WTC11 (cell line): ENCODE data around the gene CXCR5. TPM values are rescaled to one million over a fixed set of nuclear protein-coding genes. Genes with fewer than 3 reads are reported as not detected.
"Not testable (repeated sequence)": the region's sequence is repeated elsewhere in the genome, so short reads cannot be mapped to it uniquely, and the experiment has no call there.

Source experiments
- ATAC-seq: fragments of 200-7000 bp; cut with Tn5 transposase; 2 replicates; pipeline ENCODE4 v1.10.0; 2021; ENCODE audit warnings: mild to moderate bottlenecking, moderate library complexity
- CTCF ChIA-PET: fragments of 300-600 bp; sonication (Branson Sonifier 250); formaldehyde crosslinking; loops from one replicate; lab custom pipeline; 2021; ENCODE audit warnings: antibody characterized with exemption; lab: Charles Lee
- POLR2A ChIA-PET: fragments of 350-600 bp; sonication (Branson Sonifier 250); formaldehyde crosslinking; loops from one replicate; lab custom pipeline; 2021; ENCODE audit warnings: antibody characterized with exemption; lab: Charles Lee
- DNase-seq: peaks from one replicate; pipeline ENCODE4 v3.0.0; 2021; ENCODE audit warnings: low spot score
- H3K27ac Mint-ChIP-seq: 2 replicates; pipeline ENCODE4 v1.8.0; 2021; ENCODE audit warnings: mixed read lengths
- H3K27me3 Mint-ChIP-seq: 2 replicates; pipeline ENCODE4 v1.8.0; 2021; ENCODE audit warnings: low read depth, mild to moderate bottlenecking, moderate library complexity, mixed read lengths
- H3K36me3 Mint-ChIP-seq: 2 replicates; pipeline ENCODE4 v1.8.0; 2021; ENCODE audit warnings: mixed read lengths
- H3K4me1 Mint-ChIP-seq: 2 replicates; pipeline ENCODE4 v1.8.0; 2022; ENCODE audit warnings: mixed read lengths
- H3K4me3 Mint-ChIP-seq: 2 replicates; pipeline ENCODE4 v1.8.0; 2021; ENCODE audit warnings: mild to moderate bottlenecking, moderate library complexity, mixed read lengths
- H3K9me3 Mint-ChIP-seq: 2 replicates; pipeline ENCODE4 v1.8.0; 2021; ENCODE audit warnings: mixed read lengths
- ATF3 ChIP-seq: sonication (generic); formaldehyde crosslinking; conservative IDR thresholded peaks from 2 replicates; pipeline ENCODE4 v1.8.1; 2022; ENCODE audit warnings: mild to moderate bottlenecking, missing genetic modification reagents
- ATF6 ChIP-seq: sonication (generic); formaldehyde crosslinking; IDR thresholded peaks from 2 replicates; pipeline ENCODE4 v1.8.1; 2023; ENCODE audit warnings: mild to moderate bottlenecking, missing genetic modification reagents
- CBFB ChIP-seq: sonication (generic); formaldehyde crosslinking; IDR thresholded peaks from 2 replicates; pipeline ENCODE4 v1.8.1; 2022; ENCODE audit warnings: mild to moderate bottlenecking, low read depth, missing genetic modification reagents
- CDX4 ChIP-seq: fragments of 250-450 bp; sonication (Bioruptor Pico); IDR thresholded peaks from 2 replicates; pipeline ENCODE4 v1.9.0; 2021; ENCODE audit warnings: moderate library complexity, mild to moderate bottlenecking, inconsistent platforms, borderline replicate concordance
- E2F1 ChIP-seq: sonication (generic); formaldehyde crosslinking; IDR thresholded peaks from 2 replicates; pipeline ENCODE4 v1.8.0; 2022; ENCODE audit warnings: mild to moderate bottlenecking, missing genetic modification reagents
- GRHL2 ChIP-seq: fragments of 250-450 bp; sonication (Bioruptor Pico); IDR thresholded peaks from 2 replicates; pipeline ENCODE4 v1.8.0; 2022; ENCODE audit warnings: mild to moderate bottlenecking, moderate library complexity; ENCODE audit not compliant: insufficient replicate concordance, severe bottlenecking
- GTF2I ChIP-seq: fragments of 250-450 bp; sonication (Bioruptor Pico); conservative IDR thresholded peaks from 2 replicates; pipeline ENCODE4 v1.4.0; 2021; ENCODE audit warnings: mild to moderate bottlenecking
- MAX ChIP-seq: sonication (generic); formaldehyde crosslinking; IDR thresholded peaks from 2 replicates; pipeline ENCODE4 v1.8.0; 2022; ENCODE audit warnings: mild to moderate bottlenecking, missing genetic modification reagents
- NR1H2 ChIP-seq: sonication (generic); formaldehyde crosslinking; IDR thresholded peaks from 2 replicates; pipeline ENCODE4 v1.9.0; 2021; ENCODE audit warnings: mild to moderate bottlenecking, moderate library complexity, missing genetic modification reagents
- OVOL2 ChIP-seq: fragments of 250-450 bp; sonication (Bioruptor Pico); IDR thresholded peaks from 2 replicates; pipeline ENCODE4 v1.9.0; 2021; ENCODE audit warnings: mild to moderate bottlenecking, borderline replicate concordance
- PRRX2 ChIP-seq: fragments of 250-450 bp; sonication (Bioruptor Pico); IDR thresholded peaks from 2 replicates; pipeline ENCODE4 v1.8.0; 2021; ENCODE audit warnings: mild to moderate bottlenecking
- SOX15 ChIP-seq: fragments of 250-450 bp; sonication (Bioruptor Pico); IDR thresholded peaks from 2 replicates; pipeline ENCODE4 v1.9.0; 2021; ENCODE audit warnings: mild to moderate bottlenecking
- ZMAT4 ChIP-seq: fragments of 250-450 bp; sonication (Bioruptor Pico); IDR thresholded peaks from 2 replicates; pipeline ENCODE4 v1.9.0; 2021; ENCODE audit warnings: mild to moderate bottlenecking
- ZNF219 ChIP-seq: sonication (generic); formaldehyde crosslinking; IDR thresholded peaks from 2 replicates; pipeline ENCODE4 v1.8.0; 2023; ENCODE audit warnings: missing genetic modification reagents, mild to moderate bottlenecking, borderline replicate concordance
- ZNF317 ChIP-seq: sonication (generic); formaldehyde crosslinking; IDR thresholded peaks from 2 replicates; pipeline ENCODE4 v1.8.1; 2023; ENCODE audit warnings: low read depth, mild to moderate bottlenecking, moderate library complexity, missing genetic modification reagents, borderline replicate concordance
- ZNF416 ChIP-seq: fragments of 250-450 bp; sonication (Bioruptor Pico); IDR thresholded peaks from 2 replicates; pipeline ENCODE4 v1.9.0; 2021; ENCODE audit warnings: mild to moderate bottlenecking, inconsistent platforms
- ZNF512 ChIP-seq: sonication (generic); formaldehyde crosslinking; IDR thresholded peaks from 2 replicates; pipeline ENCODE4 v1.8.1; 2022; ENCODE audit warnings: missing genetic modification reagents, borderline replicate concordance
- total RNA-seq: library from RNA; stranded (reverse); gene quantifications from 3 replicates; pipeline ENCODE4 v1.2.3, GENCODE V29; 2021
- TF ChIP-seq, protein P1 (sequence below): sonication (generic); formaldehyde crosslinking; IDR thresholded peaks from 2 replicates; pipeline ENCODE4 v1.8.1; 2023; ENCODE audit warnings: mild to moderate bottlenecking, moderate library complexity, missing genetic modification reagents
- TF ChIP-seq, protein P2 (sequence below): sonication (generic); formaldehyde crosslinking; IDR thresholded peaks from 2 replicates; pipeline ENCODE4 v1.8.1; 2023; ENCODE audit warnings: mild to moderate bottlenecking, missing genetic modification reagents

CXCR5 gene
- total RNA-seq, 1 experiment from 2014 or later = 0.07 TPM

- TF ChIP-seq CDX4 (no peak), ATF6 (CRISPR knock-in tag) (no peak), NR1H2 (CRISPR knock-in tag) (no peak)
These were observed 41.3 kb upstream of the CXCR5 start (continued) for GRCh38 chr11:118842369-118842768.

- H3K27ac Mint-ChIP-seq = not testable (repeated sequence)
These were observed 40.8 kb upstream of the CXCR5 start for GRCh38 chr11:118842843-118843242.

GRCh38 chr11:118843565-118843964 is 40.1 kb upstream of the CXCR5 start:
- DNase-seq (no peak), ATAC-seq (no peak)
- CTCF ChIA-PET = no interaction called here
- H3K27ac Mint-ChIP-seq = no peak overlapping the region
- TF ChIP-seq, protein P1, sequence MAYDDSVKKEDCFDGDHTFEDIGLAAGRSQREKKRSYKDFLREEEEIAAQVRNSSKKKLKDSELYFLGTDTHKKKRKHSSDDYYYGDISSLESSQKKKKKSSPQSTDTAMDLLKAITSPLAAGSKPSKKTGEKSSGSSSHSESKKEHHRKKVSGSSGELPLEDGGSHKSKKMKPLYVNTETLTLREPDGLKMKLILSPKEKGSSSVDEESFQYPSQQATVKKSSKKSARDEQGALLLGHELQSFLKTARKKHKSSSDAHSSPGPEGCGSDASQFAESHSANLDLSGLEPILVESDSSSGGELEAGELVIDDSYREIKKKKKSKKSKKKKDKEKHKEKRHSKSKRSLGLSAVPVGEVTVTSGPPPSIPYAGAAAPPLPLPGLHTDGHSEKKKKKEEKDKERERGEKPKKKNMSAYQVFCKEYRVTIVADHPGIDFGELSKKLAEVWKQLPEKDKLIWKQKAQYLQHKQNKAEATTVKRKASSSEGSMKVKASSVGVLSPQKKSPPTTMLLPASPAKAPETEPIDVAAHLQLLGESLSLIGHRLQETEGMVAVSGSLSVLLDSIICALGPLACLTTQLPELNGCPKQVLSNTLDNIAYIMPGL (CRISPR knock-in tag) = no peak
- no peak for TF ChIP-seq ZNF512 (CRISPR knock-in tag)
- no peak for TF ChIP-seq CBFB (CRISPR knock-in tag)
- TF ChIP-seq ZMAT4 = no peak
- no peak for TF ChIP-seq GTF2I
- TF ChIP-seq ZNF219 (CRISPR knock-in tag) = no peak
- no peak for TF ChIP-seq ATF3
- TF ChIP-seq OVOL2 = no peak
- no peak for TF ChIP-seq PRRX2 (CRISPR knock-in tag)
- TF ChIP-seq E2F1 (CRISPR knock-in tag) = no peak
- no peak for TF ChIP-seq ZNF317 (CRISPR knock-in tag)
- no peak for TF ChIP-seq SOX15 (CRISPR knock-in tag)
- TF ChIP-seq, protein P2, sequence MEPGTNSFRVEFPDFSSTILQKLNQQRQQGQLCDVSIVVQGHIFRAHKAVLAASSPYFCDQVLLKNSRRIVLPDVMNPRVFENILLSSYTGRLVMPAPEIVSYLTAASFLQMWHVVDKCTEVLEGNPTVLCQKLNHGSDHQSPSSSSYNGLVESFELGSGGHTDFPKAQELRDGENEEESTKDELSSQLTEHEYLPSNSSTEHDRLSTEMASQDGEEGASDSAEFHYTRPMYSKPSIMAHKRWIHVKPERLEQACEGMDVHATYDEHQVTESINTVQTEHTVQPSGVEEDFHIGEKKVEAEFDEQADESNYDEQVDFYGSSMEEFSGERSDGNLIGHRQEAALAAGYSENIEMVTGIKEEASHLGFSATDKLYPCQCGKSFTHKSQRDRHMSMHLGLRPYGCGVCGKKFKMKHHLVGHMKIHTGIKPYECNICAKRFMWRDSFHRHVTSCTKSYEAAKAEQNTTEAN (CRISPR knock-in tag) = no peak
- no peak for TF ChIP-seq MAX (CRISPR knock-in tag)
- no peak for TF ChIP-seq GRHL2 (CRISPR knock-in tag)
- no peak for TF ChIP-seq ZNF416 (CRISPR knock-in tag)
- no peaks in the 10 kb centered on the region for H3K9me3 Mint-ChIP-seq
- H3K4me1 Mint-ChIP-seq = peaks cover 10% of the 10 kb centered on the region
- POLR2A ChIA-PET = no interaction called here
- H3K36me3 Mint-ChIP-seq = no peaks in the 10 kb centered on the region
- H3K27me3 Mint-ChIP-seq = peaks cover 8% of the 10 kb centered on the region
- H3K4me3 Mint-ChIP-seq = no peak overlapping the region

More at GRCh38 chr11:118842843-118843242, 40.8 kb upstream of the CXCR5 start:
- H3K4me1 Mint-ChIP-seq, H3K27me3 Mint-ChIP-seq, CTCF ChIA-PET, ATAC-seq, H3K4me3 Mint-ChIP-seq, H3K36me3 Mint-ChIP-seq, H3K9me3 Mint-ChIP-seq, POLR2A ChIA-PET, DNase-seq: not testable (repeated sequence)
